Measurements from ENCODE around the gene GNB3.

GNB3 gene

DNA sequence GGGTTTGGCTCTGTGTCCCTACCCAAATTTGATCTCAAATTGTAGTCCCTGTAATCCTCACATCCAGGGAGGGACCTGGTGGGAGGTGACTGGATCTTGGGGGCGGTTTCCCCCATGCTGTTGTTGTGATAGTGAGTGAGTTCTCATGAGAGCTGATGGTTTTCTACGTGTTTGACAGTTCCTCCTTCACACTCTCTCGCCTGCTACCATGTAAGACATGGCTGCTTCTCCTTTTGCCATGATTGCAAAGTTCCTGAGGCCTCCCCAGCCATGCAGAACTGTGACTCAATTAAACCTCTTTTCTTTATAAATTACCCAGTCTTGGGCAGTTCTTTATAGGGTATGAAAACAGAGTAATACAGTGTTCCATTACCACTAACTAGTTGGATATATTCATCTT lies 53.6 kb downstream of the GNB3 start:
- no peak for TF ChIP-seq Cebpa-rat (IDR thresholded peaks at IDR 0.05)
- Histone ChIP-seq H3K4me3 (no peak overlapping the region), H3K27me3 (no peaks in the 10 kb centered on the region), H3K9ac (no peak overlapping the region), H3K9me3 (replicated peaks in 1 of 11) (no peaks in the 10 kb centered on the region; a peak in 1 of 22 replicates), H3K4me2 (peak overlapping the region in 4 of 11 experiments; percentile 1 to 40 (median 16); a peak in 4 of 22 replicates), H4K20me1 (no peaks in the 10 kb centered on the region), H3K27ac (no peak overlapping the region), H3K4me1 (peaks cover 19 to 36% (median 28%) of the 10 kb centered on the region in 10 experiments), H3K36me3 (peaks cover 0 to 4% (median 0%) of the 10 kb centered on the region in 11 experiments; a peak in 1 of 22 replicates)
